ENCODE results near the gene CPA2. TPM values are rescaled to one million over a fixed set of nuclear protein-coding genes. Genes with fewer than 3 reads are reported as not detected.

Gene CPA2
- total RNA-seq, 1 experiment from 2014 or later, result not detected

- no peak overlapping the region for H3K4me3 Mint-ChIP-seq (ENCODE audit: unreplicated experiment)
- no peak overlapping the region for H3K27ac Mint-ChIP-seq (ENCODE audit: low read depth, unreplicated experiment)
- POLR2A ChIA-PET, result interaction anchor here (0.6 to 4.6 kb wide), 17 partner anchors 8 to 97 kb away, joined by 3 to 40 read pairs (median 5); partner anchors contain the start of gene TMEM209
- peak; percentile 93 for DNase-seq (ENCODE audit: unreplicated experiment)
- no TSS peak for BruUV-seq (replicated peaks)
- peaks cover 47% of the 10 kb centered on the region for H3K4me1 Mint-ChIP-seq (ENCODE audit: insufficient read depth, unreplicated experiment)
- H3K9me3 Mint-ChIP-seq (ENCODE audit: unreplicated experiment), result peaks cover 5% of the 10 kb centered on the region
- intact Hi-C loops (cut with micrococcal nuclease), result no loop called here
- CTCF ChIA-PET, result interaction anchor here (0.6 to 2.5 kb wide), 8 partner anchors 15 to 222 kb away, joined by 3 to 11 read pairs (median 3); no protein-coding TSS in a partner anchor
- H3K27me3 Mint-ChIP-seq (ENCODE audit: insufficient read depth, unreplicated experiment), result no peaks in the 10 kb centered on the region
- peaks cover 6% of the 10 kb centered on the region for H3K36me3 Mint-ChIP-seq (ENCODE audit: insufficient read depth, unreplicated experiment)
- TF ChIP-seq CTCF (IDR thresholded peaks at IDR 0.05; ENCODE audit: unreplicated experiment), result no peak
Measured at GRCh38 chr7:130294314-130294713, 27.7 kb downstream of the CPA2 start.

- Mint-ChIP-seq H3K36me3 (ENCODE audit: insufficient read depth, unreplicated experiment) (peaks cover 6% of the 10 kb centered on the region), H3K27ac (ENCODE audit: low read depth, unreplicated experiment) (no peak overlapping the region), H3K9me3 (ENCODE audit: unreplicated experiment) (no peaks in the 10 kb centered on the region), H3K4me1 (ENCODE audit: insufficient read depth, unreplicated experiment) (peaks cover 34% of the 10 kb centered on the region), H3K27me3 (ENCODE audit: insufficient read depth, unreplicated experiment) (no peaks in the 10 kb centered on the region), H3K4me3 (ENCODE audit: unreplicated experiment) (no peak overlapping the region)
- intact Hi-C loops (cut with micrococcal nuclease), result no loop called here
- DNase-seq (ENCODE audit: unreplicated experiment), result no peak
- ChIA-PET CTCF (no interaction called here), POLR2A (interaction anchor here (0.8 to 4.6 kb wide), 3 partner anchors 15 to 225 kb away, joined by 3 to 26 read pairs (median 3); no protein-coding TSS in a partner anchor)
- no peak for TF ChIP-seq CTCF (IDR thresholded peaks at IDR 0.05; ENCODE audit: unreplicated experiment)
- no TSS peak for BruUV-seq (replicated peaks)
Measured at GRCh38 chr7:130296221-130296951, 29.7 kb downstream of the CPA2 start.

- TF ChIP-seq CTCF (IDR thresholded peaks at IDR 0.05; ENCODE audit: unreplicated experiment), result no peak
- ChIA-PET CTCF (interaction anchor here (1.0 kb wide), 1 partner anchor 460 kb away, joined by 3 read pairs; no protein-coding TSS in a partner anchor), POLR2A (no interaction called here)
- no peaks in the 10 kb centered on the region for H3K9me3 Mint-ChIP-seq (ENCODE audit: unreplicated experiment)
- H3K4me3 Mint-ChIP-seq (ENCODE audit: unreplicated experiment), result no peak overlapping the region
- no peak for DNase-seq (ENCODE audit: unreplicated experiment)
- peaks cover 6% of the 10 kb centered on the region for H3K36me3 Mint-ChIP-seq (ENCODE audit: insufficient read depth, unreplicated experiment)
- H3K27me3 Mint-ChIP-seq (ENCODE audit: insufficient read depth, unreplicated experiment), result no peaks in the 10 kb centered on the region
- H3K4me1 Mint-ChIP-seq (ENCODE audit: insufficient read depth, unreplicated experiment), result peaks cover 22% of the 10 kb centered on the region
- no peak overlapping the region for H3K27ac Mint-ChIP-seq (ENCODE audit: low read depth, unreplicated experiment)
- intact Hi-C loops (cut with micrococcal nuclease), result no loop called here
- no TSS peak for BruUV-seq (replicated peaks)
Measured at GRCh38 chr7:130297628-130298543, 31.2 kb downstream of the CPA2 start.

Data from MCF 10A (cell line).